ENCODE measurements around the gene TBC1D21. TPM values are rescaled to one million over a fixed set of nuclear protein-coding genes. Genes with fewer than 3 reads are reported as not detected.
A peak's percentile ranks its signal among the peaks of the same experiment; 100 is the strongest.

The TBC1D21 gene
- total and polyA plus RNA-seq, 5 donors from 2014 or later: not detected

DNA sequence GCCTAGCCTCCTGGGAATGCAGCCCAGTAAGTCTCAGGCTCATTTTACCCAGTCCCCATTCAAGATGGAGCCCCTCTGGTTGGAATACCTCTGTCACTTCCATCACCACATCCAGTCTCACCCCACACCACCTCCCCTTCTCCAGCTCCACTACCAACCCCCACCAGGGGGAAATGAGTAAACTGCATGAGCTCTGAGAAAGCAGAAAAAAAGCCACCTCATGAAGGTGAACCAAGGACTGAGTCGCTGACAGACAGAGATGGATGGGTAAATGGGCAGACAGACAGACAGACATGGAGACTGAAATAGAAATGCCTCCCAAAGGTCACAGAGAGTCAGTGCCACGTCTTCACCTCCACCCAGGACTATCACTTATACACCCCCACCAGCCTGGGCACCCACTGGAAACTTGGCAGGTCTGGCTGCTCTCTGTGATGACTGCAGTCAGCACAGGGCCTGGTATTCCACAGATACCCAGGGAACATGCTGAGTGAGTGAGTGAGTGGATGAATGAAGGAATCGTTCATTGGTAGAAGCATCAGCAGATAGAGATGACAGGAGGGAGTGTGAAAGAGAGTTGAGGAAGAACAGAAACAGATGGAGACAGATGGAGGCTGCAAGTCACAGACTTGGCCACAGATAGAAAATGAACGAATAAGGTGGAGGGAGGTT, 48.0 kb downstream of the TBC1D21 start:
- peak overlapping the region; percentile 86 for H3K27ac ChIP-seq (ENCODE audit: insufficient read depth, low read length, poor library complexity, severe bottlenecking)
- ATAC-seq (ENCODE audit: low read depth in 2 of 2): no peak
- peaks cover 8 to 58% (median 32%) of the 10 kb centered on the region in 4 donors for H3K4me1 Mint-ChIP-seq
- peaks cover 5% of the 10 kb centered on the region for H3K27me3 Mint-ChIP-seq
- H3K27me3 ChIP-seq (ENCODE audit: control insufficient read depth, insufficient read depth, low read length): no peaks in the 10 kb centered on the region
- H3K9me3 Mint-ChIP-seq: peaks cover 0 to 12% (median 1%) of the 10 kb centered on the region in 7 donors
- H3K4me1 ChIP-seq (ENCODE audit: control insufficient read depth, insufficient read depth, low read length, poor library complexity, severe bottlenecking): peaks cover 41% of the 10 kb centered on the region
- peaks cover 21% of the 10 kb centered on the region for H3K36me3 Mint-ChIP-seq
- DNase-seq: no peak
- H3K27ac Mint-ChIP-seq: peak overlapping the region; percentile 57 to 87 (median 58)
- H3K4me3 Mint-ChIP-seq: peak overlapping the region in 2 of 4 donors; percentile 41 to 65
- peaks cover 10% of the 10 kb centered on the region for H3K36me3 ChIP-seq (ENCODE audit: control insufficient read depth, insufficient read depth, low read length)
- H3K4me3 ChIP-seq (ENCODE audit: low read depth, low read length): no peak overlapping the region
- no peaks in the 10 kb centered on the region for H3K9me3 ChIP-seq (ENCODE audit: control insufficient read depth in 2 of 2, low read length in 2 of 2)

DNA sequence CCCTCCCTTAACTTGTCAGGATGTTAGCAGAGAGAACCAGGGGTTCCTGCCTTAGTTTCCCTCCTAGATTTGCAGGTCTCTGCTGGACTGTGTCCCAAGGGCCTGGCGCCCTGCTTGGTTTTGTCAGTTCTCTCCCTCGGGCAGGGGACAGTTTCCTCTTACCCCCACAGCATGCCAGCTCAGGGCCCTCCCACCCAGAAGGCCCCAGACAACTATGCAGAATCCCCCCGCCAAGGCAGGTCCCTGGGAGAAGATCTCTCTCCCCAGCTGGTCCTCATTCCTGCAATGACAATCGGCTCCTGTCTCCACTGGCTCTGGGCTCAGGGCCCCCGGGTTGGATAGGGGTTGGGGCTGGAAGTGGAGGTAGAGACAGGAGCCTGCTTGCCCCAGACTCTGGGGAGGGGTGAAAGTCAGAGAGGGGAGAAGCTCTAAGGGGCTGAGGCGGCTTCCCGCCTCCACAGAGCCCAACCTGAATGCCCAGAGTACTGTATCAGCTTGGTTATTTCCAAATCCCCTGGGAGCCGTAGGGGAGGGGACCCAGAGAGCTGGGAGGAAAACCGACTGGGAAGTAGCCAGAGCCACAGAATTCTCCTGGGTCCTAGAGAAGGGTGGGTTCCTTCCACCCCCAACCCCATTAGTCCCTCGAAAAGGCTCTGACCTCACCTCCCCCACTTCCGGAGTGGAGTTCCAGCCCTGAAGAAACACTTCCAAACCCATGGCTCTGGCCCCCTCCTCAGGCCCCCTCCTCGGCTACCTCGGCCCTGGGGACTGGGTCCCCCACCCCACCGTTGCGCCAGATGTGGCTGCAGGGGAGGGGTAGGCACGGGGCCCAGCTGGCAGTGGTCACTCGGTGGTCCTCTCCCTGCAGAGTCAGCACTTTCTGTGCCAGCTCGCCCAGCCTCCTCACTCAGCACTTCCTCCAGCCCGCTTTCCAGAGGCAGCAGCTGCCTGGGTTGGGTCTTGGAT, 49.1 kb downstream of the TBC1D21 start:
- Histone ChIP-seq H3K4me3 (ENCODE audit: low read depth, low read length) (no peak overlapping the region), H3K36me3 (ENCODE audit: control insufficient read depth, insufficient read depth, low read length) (peaks cover 10% of the 10 kb centered on the region), H3K27ac (ENCODE audit: insufficient read depth, low read length, poor library complexity, severe bottlenecking) (peak overlapping the region; percentile 23), H3K27me3 (ENCODE audit: control insufficient read depth, insufficient read depth, low read length) (no peaks in the 10 kb centered on the region), H3K4me1 (ENCODE audit: control insufficient read depth, insufficient read depth, low read length, poor library complexity, severe bottlenecking) (peaks cover 45% of the 10 kb centered on the region), H3K9me3 (ENCODE audit: control insufficient read depth in 2 of 2, low read length in 2 of 2) (no peaks in the 10 kb centered on the region)
- DNase-seq (no peak), ATAC-seq (ENCODE audit: low read depth in 2 of 2) (no peak)
- H3K9me3 Mint-ChIP-seq: peaks cover 0 to 12% (median 0%) of the 10 kb centered on the region in 7 donors
- H3K4me1 Mint-ChIP-seq: peaks cover 8 to 58% (median 32%) of the 10 kb centered on the region in 4 donors
- H3K27ac Mint-ChIP-seq: peak overlapping the region; percentile 11 to 58 (median 26)
- peak overlapping the region in 1 of 4 donors; percentile 65 for H3K4me3 Mint-ChIP-seq
- H3K27me3 Mint-ChIP-seq: peaks cover 5% of the 10 kb centered on the region
- H3K36me3 Mint-ChIP-seq: peaks cover 18% of the 10 kb centered on the region

DNA sequence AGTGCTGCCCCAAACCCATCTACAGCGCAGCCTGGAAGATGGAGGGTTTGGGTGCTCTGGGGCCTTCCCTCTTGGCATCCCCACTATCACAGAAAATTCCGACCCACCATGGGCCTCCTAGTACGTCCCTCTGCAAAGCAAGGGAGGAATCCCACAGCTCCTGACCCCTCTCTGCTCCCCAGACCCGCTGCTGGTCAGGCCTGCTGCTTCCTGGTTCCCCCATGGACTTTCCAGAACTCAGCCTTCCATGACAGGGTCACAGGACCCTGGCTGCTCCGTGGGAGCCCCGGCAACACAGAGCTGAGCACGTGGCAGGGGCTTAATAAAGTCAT, 49.8 kb downstream of the TBC1D21 start:
- Mint-ChIP-seq H3K27ac (peak overlapping the region in 2 of 3 donors; percentile 32 to 92), H3K4me1 (peaks cover 10 to 62% (median 31%) of the 10 kb centered on the region in 4 donors), H3K4me3 (no peak overlapping the region), H3K36me3 (peaks cover 11% of the 10 kb centered on the region), H3K27me3 (peaks cover 5% of the 10 kb centered on the region), H3K9me3 (peaks cover 0 to 5% (median 0%) of the 10 kb centered on the region in 7 donors)
- ATAC-seq (ENCODE audit: low read depth in 2 of 2) (no peak), DNase-seq (no peak)
- Histone ChIP-seq H3K9me3 (ENCODE audit: control insufficient read depth in 2 of 2, low read length in 2 of 2) (no peaks in the 10 kb centered on the region), H3K36me3 (ENCODE audit: control insufficient read depth, insufficient read depth, low read length) (peaks cover 7% of the 10 kb centered on the region), H3K27ac (ENCODE audit: insufficient read depth, low read length, poor library complexity, severe bottlenecking) (no peak overlapping the region), H3K4me1 (ENCODE audit: control insufficient read depth, insufficient read depth, low read length, poor library complexity, severe bottlenecking) (peaks cover 49% of the 10 kb centered on the region), H3K4me3 (ENCODE audit: low read depth, low read length) (no peak overlapping the region), H3K27me3 (ENCODE audit: control insufficient read depth, insufficient read depth, low read length) (no peaks in the 10 kb centered on the region)

DNA sequence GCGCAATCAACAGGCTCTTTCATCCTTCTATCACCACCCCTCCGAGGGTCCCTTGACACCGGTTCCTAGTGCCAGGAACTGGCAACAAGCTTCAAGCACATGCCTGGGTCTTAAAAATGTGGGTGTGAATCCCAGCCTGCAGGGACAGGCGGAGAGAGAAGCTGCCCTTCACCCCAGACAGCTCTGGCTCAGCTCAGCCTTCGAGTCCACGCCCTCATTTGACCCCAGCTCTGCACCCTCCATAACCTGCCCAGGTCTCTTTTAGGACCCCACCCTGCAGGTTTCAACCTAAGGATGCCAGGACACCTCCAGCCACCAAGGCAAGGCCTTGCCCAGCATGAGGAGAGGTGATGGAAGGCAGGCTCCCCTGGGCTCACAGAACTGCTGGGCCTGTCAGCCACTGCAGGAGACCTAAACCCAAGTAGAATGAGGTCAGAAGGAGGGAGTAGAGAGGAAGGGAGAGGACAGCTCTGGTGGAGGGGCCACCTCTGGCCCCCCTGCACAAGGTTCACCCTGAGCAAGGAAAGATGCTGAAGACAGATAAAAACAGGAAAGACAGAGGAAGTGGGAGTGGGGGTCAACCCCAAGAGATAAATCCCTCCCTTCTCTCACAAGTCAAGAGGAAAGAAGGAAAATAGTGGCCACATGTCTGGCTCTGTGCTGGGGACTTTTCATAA, 50.3 kb downstream of the TBC1D21 start:
- peaks cover 1% of the 10 kb centered on the region for H3K36me3 ChIP-seq (ENCODE audit: control insufficient read depth, insufficient read depth, low read length)
- Mint-ChIP-seq H3K4me1 (peaks cover 12 to 64% (median 33%) of the 10 kb centered on the region in 4 donors), H3K27me3 (peaks cover 5% of the 10 kb centered on the region), H3K36me3 (peaks cover 6% of the 10 kb centered on the region), H3K4me3 (peak overlapping the region; percentile 59 to 84 (median 71)), H3K9me3 (peaks cover 0 to 4% (median 0%) of the 10 kb centered on the region in 7 donors), H3K27ac (peak overlapping the region; percentile 32 to 92 (median 84))
- no peak for DNase-seq
- no peak overlapping the region for H3K4me3 ChIP-seq (ENCODE audit: low read depth, low read length)
- no peaks in the 10 kb centered on the region for H3K9me3 ChIP-seq (ENCODE audit: control insufficient read depth in 2 of 2, low read length in 2 of 2)
- H3K27me3 ChIP-seq (ENCODE audit: control insufficient read depth, insufficient read depth, low read length): no peaks in the 10 kb centered on the region
- H3K27ac ChIP-seq (ENCODE audit: insufficient read depth, low read length, poor library complexity, severe bottlenecking): peak overlapping the region; percentile 58
- no peak for ATAC-seq (ENCODE audit: low read depth in 2 of 2)
- peaks cover 53% of the 10 kb centered on the region for H3K4me1 ChIP-seq (ENCODE audit: control insufficient read depth, insufficient read depth, low read length, poor library complexity, severe bottlenecking)

DNA sequence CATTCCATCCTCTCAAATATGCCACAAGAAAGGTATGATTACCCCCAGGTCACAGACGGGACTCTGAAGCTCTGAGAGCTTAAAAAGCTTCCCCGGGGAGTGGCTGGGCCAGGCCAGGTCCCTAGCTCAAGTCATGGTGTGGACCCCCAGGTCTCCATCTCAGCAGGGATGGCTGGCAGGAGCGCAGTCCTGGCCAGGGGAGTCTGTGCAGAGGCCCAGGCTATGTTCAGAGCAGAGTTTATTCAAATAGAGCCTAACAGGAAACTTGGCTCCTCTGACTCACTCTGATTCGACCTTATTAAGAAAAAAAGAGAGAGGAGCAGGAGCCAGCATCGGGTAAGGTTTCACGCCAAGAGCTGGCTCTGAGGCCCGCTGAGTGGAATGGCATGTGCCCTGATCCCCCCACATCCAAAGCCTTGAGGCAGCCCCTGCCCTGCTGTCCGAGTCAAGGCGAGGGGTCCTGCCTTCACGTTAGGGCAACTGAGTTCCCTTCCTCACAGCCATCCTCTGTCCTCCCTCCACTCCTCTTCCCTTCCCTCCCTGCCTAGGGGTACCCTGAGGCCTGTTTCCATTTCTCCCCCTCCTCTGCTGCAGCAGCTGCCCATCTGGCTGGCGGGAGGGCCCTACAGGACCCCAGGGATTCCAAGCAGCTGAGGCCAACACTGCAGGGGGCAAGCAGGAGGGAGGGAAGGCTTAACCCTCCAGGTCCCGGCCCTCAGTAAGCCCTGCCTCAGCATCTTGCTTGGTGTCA, 51.0 kb downstream of the TBC1D21 start:
- no peaks in the 10 kb centered on the region for H3K9me3 Mint-ChIP-seq
- peak; percentile 36 for ATAC-seq (ENCODE audit: low read depth in 2 of 2)
- H3K4me1 Mint-ChIP-seq: peaks cover 12 to 71% (median 38%) of the 10 kb centered on the region in 4 donors
- H3K36me3 Mint-ChIP-seq: no peaks in the 10 kb centered on the region
- peaks cover 60% of the 10 kb centered on the region for H3K4me1 ChIP-seq (ENCODE audit: control insufficient read depth, insufficient read depth, low read length, poor library complexity, severe bottlenecking)
- no peaks in the 10 kb centered on the region for H3K36me3 ChIP-seq (ENCODE audit: control insufficient read depth, insufficient read depth, low read length)
- H3K4me3 Mint-ChIP-seq: peak overlapping the region; percentile 48 to 84 (median 66)
- peak overlapping the region; percentile 58 for H3K27ac ChIP-seq (ENCODE audit: insufficient read depth, low read length, poor library complexity, severe bottlenecking)
- no peaks in the 10 kb centered on the region for H3K27me3 ChIP-seq (ENCODE audit: control insufficient read depth, insufficient read depth, low read length)
- DNase-seq: peak in 1 of 3 donors; percentile 51
- H3K27me3 Mint-ChIP-seq: peaks cover 5% of the 10 kb centered on the region
- no peaks in the 10 kb centered on the region for H3K9me3 ChIP-seq (ENCODE audit: control insufficient read depth in 2 of 2, low read length in 2 of 2)
- no peak overlapping the region for H3K4me3 ChIP-seq (ENCODE audit: low read depth, low read length)
- peak overlapping the region; percentile 49 to 92 (median 86) for H3K27ac Mint-ChIP-seq

DNA sequence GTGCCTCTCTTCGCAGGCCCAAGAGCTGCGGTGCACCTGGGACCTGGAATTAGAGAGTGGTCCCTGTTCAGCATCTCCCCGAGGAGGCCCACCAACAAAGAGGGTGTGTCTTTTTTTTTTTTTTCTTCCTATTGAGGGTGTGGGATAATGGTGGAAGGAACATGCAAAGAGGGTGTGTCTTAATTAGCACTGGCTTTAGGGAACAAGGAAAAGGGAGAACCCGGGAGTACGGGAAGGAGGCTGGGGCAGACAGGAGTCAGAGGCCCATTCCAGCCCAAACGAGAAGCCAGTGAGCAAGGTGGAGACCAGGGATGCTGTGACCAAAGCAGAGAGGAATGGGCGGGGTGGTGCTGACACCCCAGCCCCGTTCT, 52.5 kb downstream of the TBC1D21 start:
- ATAC-seq (ENCODE audit: low read depth in 2 of 2) (no peak), DNase-seq (no peak)
- Histone ChIP-seq H3K36me3 (ENCODE audit: control insufficient read depth, insufficient read depth, low read length) (no peaks in the 10 kb centered on the region), H3K4me3 (ENCODE audit: low read depth, low read length) (no peak overlapping the region), H3K27ac (ENCODE audit: insufficient read depth, low read length, poor library complexity, severe bottlenecking) (peak overlapping the region; percentile 58), H3K4me1 (ENCODE audit: control insufficient read depth, insufficient read depth, low read length, poor library complexity, severe bottlenecking) (peaks cover 57% of the 10 kb centered on the region), H3K9me3 (ENCODE audit: control insufficient read depth in 2 of 2, low read length in 2 of 2) (no peaks in the 10 kb centered on the region), H3K27me3 (ENCODE audit: control insufficient read depth, insufficient read depth, low read length) (no peaks in the 10 kb centered on the region)
- Mint-ChIP-seq H3K4me3 (peak overlapping the region; percentile 74 to 92 (median 85)), H3K27ac (peak overlapping the region in 2 of 3 donors; percentile 67 to 68), H3K9me3 (no peaks in the 10 kb centered on the region), H3K36me3 (no peaks in the 10 kb centered on the region), H3K27me3 (peaks cover 5% of the 10 kb centered on the region), H3K4me1 (peaks cover 4 to 64% (median 35%) of the 10 kb centered on the region in 4 donors)

Measured in CD4-positive, CD25-positive, alpha-beta regulatory T cell (primary cell).